H1 (cell line): ENCODE data around the gene GTF2F2. TPM values are rescaled to one million over a fixed set of nuclear protein-coding genes. Genes with fewer than 3 reads are reported as not detected.

Experiments
- CTCF ChIA-PET: fragments of 300-600 bp; sonication (Branson Sonifier 250); formaldehyde crosslinking; loops from one replicate; lab custom pipeline; 2021; ENCODE audit not compliant: partially characterized antibody; lab: Charles Lee
- POLR2A ChIA-PET: fragments of 300-600 bp; sonication (Branson Sonifier 250); formaldehyde crosslinking; loops from one replicate; lab custom pipeline; 2021; ENCODE audit warnings: inconsistent platforms; ENCODE audit not compliant: partially characterized antibody; lab: Charles Lee
- DNase-seq, 2 experiments: peaks; one replicate each; pipeline versions ENCODE4 v3.0.0 to v3.0.0-alpha.2; 2010 to 2022; ENCODE audit warnings: low spot score in 2 of 2, low read depth in 1 of 2, mixed read lengths in 1 of 2
- FAIRE-seq: peaks from 2 replicates; lab custom pipeline; 2011; peaks lifted over from hg19 to GRCh38; lab: Jason Lieb, UNC
- H2AFZ ChIP-seq: 2 replicates; pipeline ENCODE4 v1.8.1; 2012; ENCODE audit warnings: low read length, inconsistent platforms
- H2AK5ac ChIP-seq: 2 replicates; pipeline ENCODE4 v1.6.1; 2013; ENCODE audit warnings: low read depth, low read length
- H2BK120ac ChIP-seq: replicated peaks from 2 replicates; pipeline ENCODE3; 2013; ENCODE audit warnings: low read depth, low read length, inconsistent platforms
- H2BK12ac ChIP-seq: 2 replicates; pipeline ENCODE4 v1.6.1; 2013; ENCODE audit warnings: low read depth, low read length
- H2BK15ac ChIP-seq: 2 replicates; pipeline ENCODE4 v1.6.1; 2013; ENCODE audit warnings: low read length
- H2BK20ac ChIP-seq: 2 replicates; pipeline ENCODE4 v1.6.1; 2013; ENCODE audit warnings: low read length
- H2BK5ac ChIP-seq: 2 replicates; pipeline ENCODE4 v1.6.1; 2013; ENCODE audit warnings: low read depth, low read length
- H3K14ac ChIP-seq: 2 replicates; pipeline ENCODE4 v1.6.1; 2013; ENCODE audit warnings: inconsistent platforms; ENCODE audit not compliant: insufficient read length
- H3K18ac ChIP-seq: 2 replicates; pipeline ENCODE4 v1.6.1; 2013; ENCODE audit warnings: low read length; ENCODE audit errors: extremely low read depth
- H3K23ac ChIP-seq: 2 replicates; pipeline ENCODE4 v1.6.1; 2013; ENCODE audit warnings: inconsistent platforms; ENCODE audit not compliant: insufficient read length
- H3K23me2 ChIP-seq: 2 replicates; pipeline ENCODE4 v1.6.1; 2013; ENCODE audit warnings: low read depth, low read length
- H3K27ac ChIP-seq: 2 replicates; pipeline ENCODE4 v1.6.1; 2011; ENCODE audit warnings: low read depth, low read length, inconsistent platforms
- H3K27me3 ChIP-seq, 4 experiments: replicated peaks in 1 of 4; 1 replicate in 1 of 4; 2 replicates in 3 of 4; pipeline versions ENCODE4 v1.6.1 to v1.8.1; 2011 to 2013; ENCODE audit warnings: low read length in 3 of 4, mild to moderate bottlenecking in 3 of 4, inconsistent platforms in 2 of 4, mixed read lengths in 2 of 4, moderate library complexity in 1 of 4; ENCODE audit not compliant: control insufficient read depth in 3 of 4, insufficient read depth in 3 of 4; ENCODE audit errors: extremely low read depth in 1 of 4
- H3K36me3 ChIP-seq, 4 experiments: 2 replicates each; pipeline versions ENCODE4 v1.6.1 to v1.8.1; 2011 to 2013; ENCODE audit warnings: mild to moderate bottlenecking in 4 of 4, low read length in 3 of 4, moderate library complexity in 2 of 4, control low read depth in 1 of 4, inconsistent platforms in 1 of 4; ENCODE audit not compliant: insufficient read depth in 4 of 4, control insufficient read depth in 2 of 4
- H3K4ac ChIP-seq: replicated peaks from 2 replicates; pipeline ENCODE3; 2013; ENCODE audit warnings: low read length, low read depth, mixed read lengths, inconsistent platforms; ENCODE audit not compliant: insufficient read length
- H3K4me1 ChIP-seq, 4 experiments: replicated peaks in 1 of 4; 1 replicate in 1 of 4; 2 replicates in 3 of 4; pipeline versions ENCODE4 v1.6.1 to v1.8.1; 2011 to 2013; ENCODE audit warnings: low read length in 3 of 4, inconsistent platforms in 2 of 4, mixed read lengths in 1 of 4; ENCODE audit not compliant: insufficient read depth in 4 of 4, control insufficient read depth in 3 of 4
- H3K4me2 ChIP-seq, 2 experiments: 2 replicates each; pipeline versions ENCODE4 v1.6.1 to v1.8.1; 2011 to 2013; ENCODE audit warnings: low read depth in 2 of 2, low read length in 2 of 2, control low read depth in 1 of 2, inconsistent platforms in 1 of 2, mild to moderate bottlenecking in 1 of 2; ENCODE audit not compliant: insufficient read depth in 1 of 2
- H3K4me3 ChIP-seq, 4 experiments: fragments of 200-600, 300-600 bp in 1 of 4; sonication (generic), shearing (Covaris generic), sonication (Bioruptor Twin) in 1 of 4; 2 replicates each; pipeline versions ENCODE4 v1.5.1 to v1.8.1; 2011 to 2016; ENCODE audit warnings: low read length in 4 of 4, low read depth in 3 of 4, control low read depth in 2 of 4, inconsistent platforms in 2 of 4, mild to moderate bottlenecking in 2 of 4, mixed read lengths in 1 of 4, moderate library complexity in 1 of 4; ENCODE audit not compliant: insufficient read depth in 2 of 4; ENCODE audit errors: extremely low read depth in 1 of 4
- H3K56ac ChIP-seq: replicated peaks from 2 replicates; pipeline ENCODE3; 2013; ENCODE audit warnings: low read depth, mild to moderate bottlenecking, mixed read lengths, low read length, inconsistent platforms; ENCODE audit not compliant: insufficient read length
- H3K79me1 ChIP-seq: 2 replicates; pipeline ENCODE4 v1.6.1; 2013; ENCODE audit warnings: low read depth, low read length, control low read depth
- H3K79me2 ChIP-seq, 2 experiments: 2 replicates each; pipeline versions ENCODE4 v1.6.1 to v1.8.1; 2012 to 2013; ENCODE audit warnings: low read length in 2 of 2, mild to moderate bottlenecking in 2 of 2, inconsistent platforms in 1 of 2; ENCODE audit not compliant: insufficient read depth in 2 of 2, control insufficient read depth in 1 of 2
- H3K9ac ChIP-seq, 4 experiments: replicated peaks in 1 of 4; 1 replicate in 1 of 4; 2 replicates in 3 of 4; pipeline versions ENCODE4 v1.6.1 to v1.8.1; 2011 to 2013; ENCODE audit warnings: low read depth in 3 of 4, low read length in 3 of 4, control low read depth in 2 of 4, mild to moderate bottlenecking in 2 of 4, moderate library complexity in 2 of 4, inconsistent platforms in 1 of 4; ENCODE audit errors: extremely low read depth in 1 of 4
- H3K9me3 ChIP-seq, 2 experiments: 2 replicates each; pipeline versions ENCODE4 v1.6.1 to v1.8.1; 2012 to 2013; ENCODE audit warnings: mild to moderate bottlenecking in 2 of 2, moderate library complexity in 2 of 2, control low read depth in 1 of 2, inconsistent platforms in 1 of 2, low read depth in 1 of 2, low read length in 1 of 2, mixed read lengths in 1 of 2; ENCODE audit not compliant: insufficient read depth in 2 of 2
- H4K20me1 ChIP-seq, 2 experiments: replicated peaks in 1 of 2; 2 replicates each; pipeline versions ENCODE3 to v1.8.1; 2011 to 2013; ENCODE audit warnings: inconsistent platforms in 2 of 2, low read length in 2 of 2, mild to moderate bottlenecking in 1 of 2; ENCODE audit not compliant: insufficient read depth in 2 of 2, control insufficient read depth in 1 of 2
- H4K5ac ChIP-seq: 2 replicates; pipeline ENCODE4 v1.6.1; 2013; ENCODE audit warnings: low read length, low read depth, mixed read lengths, inconsistent platforms; ENCODE audit not compliant: insufficient read length
- H4K8ac ChIP-seq: 2 replicates; pipeline ENCODE4 v1.8.0; 2013; ENCODE audit warnings: mild to moderate bottlenecking, moderate library complexity, low read length, inconsistent platforms; ENCODE audit not compliant: insufficient read depth; ENCODE audit errors: extremely low read depth
- H4K91ac ChIP-seq: replicated peaks from 2 replicates; pipeline ENCODE3; 2013; ENCODE audit warnings: low read length, mixed read lengths, inconsistent platforms; ENCODE audit not compliant: insufficient read length
- SIN3A ChIP-seq, 2 experiments: IDR thresholded peaks in 1 of 2; conservative IDR thresholded peaks in 1 of 2; 2 replicates each; pipeline ENCODE4 v1.6.1; 2011 to 2012; ENCODE audit warnings: low read length in 2 of 2, improper control_type of control experiment in 1 of 2, low read depth in 1 of 2, mild to moderate bottlenecking in 1 of 2
- WGBS, 2 experiments: shearing (Covaris generic) in 1 of 2; methylation state at CpG; one replicate each; pipeline versions ENCODE4 v1.1.6 to v1.1.7; 2013 to 2015; ENCODE audit warnings: low lambda C conversion rate in 2 of 2, mixed read lengths in 2 of 2, inconsistent platforms in 1 of 2, low coverage in 1 of 2, missing lambda C conversion rate in 1 of 2; ENCODE audit not compliant: insufficient replicate concordance in 2 of 2, insufficient coverage in 1 of 2, insufficient read length in 1 of 2; ENCODE audit errors: extremely low coverage in 1 of 2, missing lambda C conversion rate in 1 of 2; 5-methylcytosine and 5-hydroxymethylcytosine counted together
- polyA plus RNA-seq, 7 experiments: library from polyadenylated mRNA; depleted of rRNA in 3 of 7; stranded (reverse) in 5 of 7; unstranded in 2 of 7; fragments of >200 nt in 5 of 7; fragments of 200-250 nt in 2 of 7; gene quantifications; 1 replicate in 5 of 7; 2 replicates in 1 of 7; 4 replicates in 1 of 7; pipeline versions ENCODE4 v1.2.1 to v1.2.3, GENCODE V29; 2011 to 2013; ENCODE audit warnings: missing spikeins in 2 of 7, mixed read lengths in 2 of 7
- total RNA-seq: library from RNA; stranded (reverse); fragmentation: NEBNext Ultra II Directional; extraction: Animal tissue kit (Norgen Biotek cat#: 25700); gene quantifications from 2 replicates; pipeline ENCODE4 v1.2.1, GENCODE V29; 2021

The GTF2F2 gene
- total and polyA plus RNA-seq, 2 of the 8 experiments (the other 6 are each of a cell fraction or from before 2014, with no cell fraction given), result 10.8 to 31.1 TPM

DNA sequence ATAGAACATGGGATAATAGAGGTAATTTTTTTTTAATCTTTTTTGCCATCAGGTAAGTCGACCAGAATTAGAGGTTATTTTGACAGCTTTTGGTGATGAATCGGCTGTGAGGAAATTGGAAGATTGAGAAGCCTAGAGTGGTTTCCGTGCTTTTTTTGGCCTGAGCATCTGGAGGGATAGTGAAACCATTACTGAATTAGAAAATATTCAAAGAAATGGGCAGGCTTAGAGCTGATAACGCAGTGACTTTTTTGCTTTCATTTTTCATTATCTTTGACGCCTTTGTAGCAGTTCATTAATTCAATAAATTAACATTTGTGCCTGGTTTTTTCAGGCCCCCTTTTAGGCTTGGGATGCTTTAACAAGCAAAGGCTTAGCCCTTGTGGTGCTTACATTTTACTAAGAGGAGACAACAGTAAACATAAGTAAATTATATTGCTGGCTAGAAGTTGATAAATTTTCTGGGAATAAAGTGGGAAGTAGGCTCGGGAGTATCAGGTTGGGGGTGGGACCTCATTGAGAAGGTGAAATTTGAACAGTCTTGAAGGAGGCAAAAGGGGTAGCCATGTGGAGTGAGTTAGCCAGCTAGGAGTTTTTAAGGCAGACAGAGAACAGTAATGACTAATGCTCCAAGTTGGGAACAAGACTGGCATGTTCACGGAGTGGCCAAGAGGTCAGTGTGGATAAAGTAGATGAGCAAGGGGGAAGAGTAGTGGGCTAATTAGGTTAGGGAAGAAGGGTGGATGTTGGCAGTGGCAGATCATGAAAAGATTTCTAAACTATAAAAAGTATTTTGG, 36.5 kb downstream of the GTF2F2 start:
- WGBS, 2 experiments, result 94% methylated on average over 7 of the region's 7 CpGs; no CpG with 5 or more reads in 1 of the 2 experiments
- CTCF ChIA-PET, result interaction anchor here (0.6 kb wide), 1 partner anchor 704 kb away, joined by 3 read pairs; no protein-coding TSS in a partner anchor

More for the DNA sequence above, 36.5 kb downstream of the GTF2F2 start:
- Histone ChIP-seq H3K27me3 (no peaks in the 10 kb centered on the region), H4K5ac (no peak overlapping the region), H3K4me1 (no peaks in the 10 kb centered on the region), H4K20me1 (peaks cover 0 to 2% of the 10 kb centered on the region in 2 experiments), H3K9me3 (no peaks in the 10 kb centered on the region), H3K36me3 (peaks cover 0 to 6% (median 1%) of the 10 kb centered on the region in 4 experiments; a peak in 3 of 8 replicates), H3K23ac (no peak overlapping the region), H2BK5ac (no peak overlapping the region), H2AFZ (no peak overlapping the region), H2BK15ac (no peak overlapping the region), H4K91ac (no peak overlapping the region)
- no peak for TF ChIP-seq SIN3A (conservative IDR thresholded peaks at IDR 0.05 in 1 of 2, IDR thresholded peaks at IDR 0.05 in 1 of 2; ENCODE audit: low read depth in 1 of 2, low read length in 2 of 2)
- TF ChIP-seq, all 59 proteins: peak for 0
- POLR2A ChIA-PET, result no interaction called here
- H2BK20ac ChIP-seq, result no peak overlapping the region
- no peak overlapping the region for H2AK5ac ChIP-seq
- H4K8ac ChIP-seq, result no peak overlapping the region
- no peak overlapping the region for H3K27ac ChIP-seq
- H3K9ac ChIP-seq, result no peak overlapping the region
- FAIRE-seq (no peak), DNase-seq (no peak)
- H2BK12ac ChIP-seq, result no peak overlapping the region
- H3K4me3 ChIP-seq, result no peak overlapping the region
- H3K79me2 ChIP-seq, result no peaks in the 10 kb centered on the region
- no peak overlapping the region for H3K4me2 ChIP-seq
- no peak overlapping the region for H3K14ac ChIP-seq
- H3K23me2 ChIP-seq, result no peaks in the 10 kb centered on the region
- no peak overlapping the region for H3K4ac ChIP-seq
- no peak overlapping the region for H2BK120ac ChIP-seq
- no peaks in the 10 kb centered on the region for H3K79me1 ChIP-seq
- no peak overlapping the region for H3K56ac ChIP-seq
- H3K18ac ChIP-seq, result no peak overlapping the region
